HG02943 (cell line): ENCODE data around the gene LARP4B.

ENCODE experiments used
- ATAC-seq: cut with Tn5 transposase; IDR thresholded peaks from one replicate; pipeline ENCODE4 v1.9.1; 2021; ENCODE audit warnings: mild to moderate bottlenecking, low read depth, moderate library complexity; ENCODE audit not compliant: unreplicated experiment

LARP4B gene

GRCh38 chr10:839550-840205 lies 91.8 kb downstream of the LARP4B start:
- no peak for ATAC-seq

GRCh38 chr10:836782-837181 lies 94.7 kb downstream of the LARP4B start:
- no peak for ATAC-seq

GRCh38 chr10:834493-834892 lies 97.0 kb downstream of the LARP4B start:
- no peak for ATAC-seq

- no peak for ATAC-seq
Observed at GRCh38 chr10:829241-829640, 102.3 kb downstream of the LARP4B start.

GRCh38 chr10:828191-828590 lies 103.3 kb downstream of the LARP4B start:
- ATAC-seq: no peak

GRCh38 chr10:824946-825345 lies 106.6 kb downstream of the LARP4B start:
- no peak for ATAC-seq

- no peak for ATAC-seq
Observed at GRCh38 chr10:824497-824896, 107.0 kb downstream of the LARP4B start.

- ATAC-seq: no peak
Observed at GRCh38 chr10:822661-823367, 108.7 kb downstream of the LARP4B start.

GRCh38 chr10:822197-822596 lies 109.3 kb downstream of the LARP4B start:
- ATAC-seq: no peak

- no peak for ATAC-seq
Observed at GRCh38 chr10:821322-821721, 110.2 kb downstream of the LARP4B start.

- no peak for ATAC-seq
Observed at GRCh38 chr10:819816-820215, 111.7 kb downstream of the LARP4B start.

GRCh38 chr10:819326-819725 lies 112.2 kb downstream of the LARP4B start:
- ATAC-seq: no peak

- no peak for ATAC-seq
Observed at GRCh38 chr10:818526-819220, 112.8 kb downstream of the LARP4B start.

GRCh38 chr10:818010-818409 lies 113.5 kb downstream of the LARP4B start:
- no peak for ATAC-seq

- ATAC-seq: no peak
Observed at GRCh38 chr10:817371-817770, 114.1 kb downstream of the LARP4B start.

- ATAC-seq: no peak
Observed at GRCh38 chr10:816958-817357, 114.5 kb downstream of the LARP4B start.

GRCh38 chr10:816091-816477 lies 115.4 kb downstream of the LARP4B start:
- ATAC-seq: no peak

GRCh38 chr10:815338-816090 lies 116.0 kb downstream of the LARP4B start:
- ATAC-seq: no peak

GRCh38 chr10:814536-815302 lies 116.8 kb downstream of the LARP4B start:
- ATAC-seq: no peak

GRCh38 chr10:813286-813685 lies 118.2 kb downstream of the LARP4B start:
- ATAC-seq: no peak
